ENCODE data around the gene C11orf21. TPM values are rescaled to one million over a fixed set of nuclear protein-coding genes. Genes with fewer than 3 reads are reported as not detected.

C11orf21 gene
- polyA plus RNA-seq, 1 of the 3 experiments (the other 2 are of a cell fraction): 0.03 TPM

DNA sequence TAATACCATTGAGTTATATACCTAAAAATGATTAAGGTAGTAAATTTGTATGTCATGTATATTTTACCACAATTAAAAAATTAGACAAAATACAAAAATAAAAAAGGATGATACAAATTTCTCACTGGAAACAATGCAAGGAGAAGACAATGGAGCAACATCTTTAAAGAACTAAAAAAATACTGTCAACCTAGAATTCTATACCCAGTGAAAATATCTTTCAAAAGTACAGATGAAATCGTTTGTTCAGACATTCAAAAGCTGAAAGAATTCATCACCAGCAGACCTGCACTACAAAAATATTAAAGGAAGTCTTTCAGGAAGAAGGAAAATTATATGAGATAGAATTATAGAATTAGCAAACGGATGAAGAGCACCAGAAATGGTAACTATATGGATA lies 21.5 kb downstream of the C11orf21 start:
- Histone ChIP-seq H3F3A (replicated peaks; ENCODE audit: insufficient read depth) (no peaks in the 10 kb centered on the region), H3K4me3 (ENCODE audit: low read depth in 2 of 2, low read length in 1 of 2) (no peak overlapping the region), H3K9ac (no peak overlapping the region), H2AFZ (ENCODE audit: low read depth) (no peak overlapping the region), H3K27me3 (ENCODE audit: insufficient read depth) (no peaks in the 10 kb centered on the region; the same call in 1 of the 2 replicates), H3K4me2 (no peak overlapping the region), H3K9me2 (no peaks in the 10 kb centered on the region), H4K20me1 (ENCODE audit: insufficient read depth) (no peaks in the 10 kb centered on the region), H3K9me3 (no peaks in the 10 kb centered on the region), H3K27ac (ENCODE audit: low read depth in 2 of 2, low read length in 1 of 2) (no peak overlapping the region), H3K36me3 (replicated peaks in 1 of 2; ENCODE audit: control insufficient read depth in 1 of 2, insufficient read depth in 2 of 2, low read length in 1 of 2) (no peaks in the 10 kb centered on the region), H3K79me2 (ENCODE audit: insufficient read depth) (no peaks in the 10 kb centered on the region), H3K4me1 (ENCODE audit: control insufficient read depth in 1 of 2, insufficient read depth in 2 of 2, low read depth in 1 of 2, low read length in 1 of 2) (no peaks in the 10 kb centered on the region)
- no peak for DNase-seq
- WGBS (ENCODE audit: low lambda C conversion rate): 6% methylated on average over 2 of the region's 2 CpGs
- ChIA-PET POLR2A (no interaction called here), CTCF (no interaction called here)
- no peak for TF ChIP-seq TCF12 (IDR thresholded peaks at IDR 0.05)

DNA sequence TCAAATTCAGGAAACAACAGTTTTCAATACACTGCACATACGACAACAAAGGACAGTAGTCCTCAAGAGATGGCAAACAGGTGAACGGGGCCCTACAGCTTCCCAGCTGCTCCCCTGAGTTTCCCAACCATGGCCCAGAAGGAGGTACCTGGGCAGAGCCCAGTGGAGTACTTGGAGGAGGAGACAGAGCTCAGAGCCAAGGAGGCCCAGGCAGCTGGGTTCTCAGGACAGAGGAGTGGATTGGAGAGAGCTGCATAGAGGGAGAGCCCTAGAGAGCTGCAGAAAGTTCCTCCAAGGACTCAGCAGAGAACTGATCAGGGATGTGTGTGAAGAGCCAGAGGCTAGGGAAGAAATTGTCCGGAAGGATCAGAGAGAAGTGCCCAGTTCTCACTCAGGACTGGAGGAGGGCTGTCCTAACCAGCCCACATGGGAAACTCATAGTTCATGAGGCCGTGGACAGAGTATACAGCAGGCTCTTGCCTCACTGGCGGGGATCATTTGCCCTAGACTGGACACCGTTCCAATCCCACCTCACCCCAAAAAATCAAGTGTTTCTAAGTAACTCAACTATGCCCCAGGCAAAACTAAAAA lies 23.7 kb downstream of the C11orf21 start:
- Histone ChIP-seq H3K9me3 (no peaks in the 10 kb centered on the region), H3K4me2 (no peak overlapping the region), H2AFZ (ENCODE audit: low read depth) (no peak overlapping the region), H3K27ac (ENCODE audit: low read depth in 2 of 2, low read length in 1 of 2) (no peak overlapping the region), H4K20me1 (ENCODE audit: insufficient read depth) (no peaks in the 10 kb centered on the region), H3K4me3 (ENCODE audit: low read depth in 2 of 2, low read length in 1 of 2) (no peak overlapping the region), H3F3A (replicated peaks; ENCODE audit: insufficient read depth) (no peaks in the 10 kb centered on the region), H3K4me1 (ENCODE audit: control insufficient read depth in 1 of 2, insufficient read depth in 2 of 2, low read depth in 1 of 2, low read length in 1 of 2) (no peaks in the 10 kb centered on the region), H3K27me3 (ENCODE audit: insufficient read depth) (peaks cover 14% of the 10 kb centered on the region; the same call in 1 of the 2 replicates), H3K9ac (no peak overlapping the region), H3K36me3 (replicated peaks in 1 of 2; ENCODE audit: control insufficient read depth in 1 of 2, insufficient read depth in 2 of 2, low read length in 1 of 2) (no peaks in the 10 kb centered on the region), H3K79me2 (ENCODE audit: insufficient read depth) (no peaks in the 10 kb centered on the region), H3K9me2 (no peaks in the 10 kb centered on the region)
- POLR2A ChIA-PET: no interaction called here
- DNase-seq: no peak
- WGBS (ENCODE audit: low lambda C conversion rate): 24% methylated on average over 6 of the region's 6 CpGs
- CTCF ChIA-PET: no interaction called here
- no peak for TF ChIP-seq NRF1 (IDR thresholded peaks at IDR 0.05; ENCODE audit: low read depth, low read length)
- no peak for TF ChIP-seq RCOR1 (IDR thresholded peaks at IDR 0.05; ENCODE audit: low read length)
- TF ChIP-seq TAF1 (IDR thresholded peaks at IDR 0.05; ENCODE audit: borderline replicate concordance, low read depth, low read length): no peak
- no peak for TF ChIP-seq JUND (IDR thresholded peaks at IDR 0.05)
- TF ChIP-seq EZH2phosphoT487 (IDR thresholded peaks at IDR 0.05; ENCODE audit: borderline replicate concordance, low read depth): no peak
- TF ChIP-seq, protein P1, sequence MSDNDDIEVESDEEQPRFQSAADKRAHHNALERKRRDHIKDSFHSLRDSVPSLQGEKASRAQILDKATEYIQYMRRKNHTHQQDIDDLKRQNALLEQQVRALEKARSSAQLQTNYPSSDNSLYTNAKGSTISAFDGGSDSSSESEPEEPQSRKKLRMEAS (IDR thresholded peaks at IDR 0.05; ENCODE audit: low read depth): no peak
- TF ChIP-seq TCF12 (IDR thresholded peaks at IDR 0.05): no peak
- TF ChIP-seq FOXJ3 (CRISPR knock-in tag; IDR thresholded peaks at IDR 0.05): no peak
- TF ChIP-seq FOSL2 (IDR thresholded peaks at IDR 0.05; ENCODE audit: borderline replicate concordance, low read depth): no peak
- TF ChIP-seq MEF2A (IDR thresholded peaks at IDR 0.05; ENCODE audit: borderline replicate concordance, low read depth): no peak
- TF ChIP-seq TEAD4 (IDR thresholded peaks at IDR 0.05; ENCODE audit: borderline replicate concordance, insufficient read depth): no peak
- TF ChIP-seq MXI1 (IDR thresholded peaks at IDR 0.05; ENCODE audit: low read depth, low read length): no peak
- TF ChIP-seq ELF1 (IDR thresholded peaks at IDR 0.05): no peak
- TF ChIP-seq, protein P2, sequence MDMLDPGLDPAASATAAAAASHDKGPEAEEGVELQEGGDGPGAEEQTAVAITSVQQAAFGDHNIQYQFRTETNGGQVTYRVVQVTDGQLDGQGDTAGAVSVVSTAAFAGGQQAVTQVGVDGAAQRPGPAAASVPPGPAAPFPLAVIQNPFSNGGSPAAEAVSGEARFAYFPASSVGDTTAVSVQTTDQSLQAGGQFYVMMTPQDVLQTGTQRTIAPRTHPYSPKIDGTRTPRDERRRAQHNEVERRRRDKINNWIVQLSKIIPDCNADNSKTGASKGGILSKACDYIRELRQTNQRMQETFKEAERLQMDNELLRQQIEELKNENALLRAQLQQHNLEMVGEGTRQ (IDR thresholded peaks at IDR 0.05; ENCODE audit: borderline replicate concordance, low read depth, low read length): no peak
- no peak for TF ChIP-seq YY1 (IDR thresholded peaks at IDR 0.05; ENCODE audit: low read depth)
- TF ChIP-seq, protein P3, sequence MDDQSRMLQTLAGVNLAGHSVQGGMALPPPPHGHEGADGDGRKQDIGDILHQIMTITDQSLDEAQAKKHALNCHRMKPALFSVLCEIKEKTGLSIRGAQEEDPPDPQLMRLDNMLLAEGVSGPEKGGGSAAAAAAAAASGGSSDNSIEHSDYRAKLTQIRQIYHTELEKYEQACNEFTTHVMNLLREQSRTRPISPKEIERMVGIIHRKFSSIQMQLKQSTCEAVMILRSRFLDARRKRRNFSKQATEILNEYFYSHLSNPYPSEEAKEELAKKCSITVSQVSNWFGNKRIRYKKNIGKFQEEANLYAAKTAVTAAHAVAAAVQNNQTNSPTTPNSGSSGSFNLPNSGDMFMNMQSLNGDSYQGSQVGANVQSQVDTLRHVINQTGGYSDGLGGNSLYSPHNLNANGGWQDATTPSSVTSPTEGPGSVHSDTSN (IDR thresholded peaks at IDR 0.05): no peak
- TF ChIP-seq RXRA (IDR thresholded peaks at IDR 0.05; ENCODE audit: borderline replicate concordance, low read depth): no peak
- TF ChIP-seq, protein P4, sequence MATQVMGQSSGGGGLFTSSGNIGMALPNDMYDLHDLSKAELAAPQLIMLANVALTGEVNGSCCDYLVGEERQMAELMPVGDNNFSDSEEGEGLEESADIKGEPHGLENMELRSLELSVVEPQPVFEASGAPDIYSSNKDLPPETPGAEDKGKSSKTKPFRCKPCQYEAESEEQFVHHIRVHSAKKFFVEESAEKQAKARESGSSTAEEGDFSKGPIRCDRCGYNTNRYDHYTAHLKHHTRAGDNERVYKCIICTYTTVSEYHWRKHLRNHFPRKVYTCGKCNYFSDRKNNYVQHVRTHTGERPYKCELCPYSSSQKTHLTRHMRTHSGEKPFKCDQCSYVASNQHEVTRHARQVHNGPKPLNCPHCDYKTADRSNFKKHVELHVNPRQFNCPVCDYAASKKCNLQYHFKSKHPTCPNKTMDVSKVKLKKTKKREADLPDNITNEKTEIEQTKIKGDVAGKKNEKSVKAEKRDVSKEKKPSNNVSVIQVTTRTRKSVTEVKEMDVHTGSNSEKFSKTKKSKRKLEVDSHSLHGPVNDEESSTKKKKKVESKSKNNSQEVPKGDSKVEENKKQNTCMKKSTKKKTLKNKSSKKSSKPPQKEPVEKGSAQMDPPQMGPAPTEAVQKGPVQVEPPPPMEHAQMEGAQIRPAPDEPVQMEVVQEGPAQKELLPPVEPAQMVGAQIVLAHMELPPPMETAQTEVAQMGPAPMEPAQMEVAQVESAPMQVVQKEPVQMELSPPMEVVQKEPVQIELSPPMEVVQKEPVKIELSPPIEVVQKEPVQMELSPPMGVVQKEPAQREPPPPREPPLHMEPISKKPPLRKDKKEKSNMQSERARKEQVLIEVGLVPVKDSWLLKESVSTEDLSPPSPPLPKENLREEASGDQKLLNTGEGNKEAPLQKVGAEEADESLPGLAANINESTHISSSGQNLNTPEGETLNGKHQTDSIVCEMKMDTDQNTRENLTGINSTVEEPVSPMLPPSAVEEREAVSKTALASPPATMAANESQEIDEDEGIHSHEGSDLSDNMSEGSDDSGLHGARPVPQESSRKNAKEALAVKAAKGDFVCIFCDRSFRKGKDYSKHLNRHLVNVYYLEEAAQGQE (IDR thresholded peaks at IDR 0.05; ENCODE audit: low read depth, low read length): no peak
